ENCODE data around the gene SPAG7.

DNA sequence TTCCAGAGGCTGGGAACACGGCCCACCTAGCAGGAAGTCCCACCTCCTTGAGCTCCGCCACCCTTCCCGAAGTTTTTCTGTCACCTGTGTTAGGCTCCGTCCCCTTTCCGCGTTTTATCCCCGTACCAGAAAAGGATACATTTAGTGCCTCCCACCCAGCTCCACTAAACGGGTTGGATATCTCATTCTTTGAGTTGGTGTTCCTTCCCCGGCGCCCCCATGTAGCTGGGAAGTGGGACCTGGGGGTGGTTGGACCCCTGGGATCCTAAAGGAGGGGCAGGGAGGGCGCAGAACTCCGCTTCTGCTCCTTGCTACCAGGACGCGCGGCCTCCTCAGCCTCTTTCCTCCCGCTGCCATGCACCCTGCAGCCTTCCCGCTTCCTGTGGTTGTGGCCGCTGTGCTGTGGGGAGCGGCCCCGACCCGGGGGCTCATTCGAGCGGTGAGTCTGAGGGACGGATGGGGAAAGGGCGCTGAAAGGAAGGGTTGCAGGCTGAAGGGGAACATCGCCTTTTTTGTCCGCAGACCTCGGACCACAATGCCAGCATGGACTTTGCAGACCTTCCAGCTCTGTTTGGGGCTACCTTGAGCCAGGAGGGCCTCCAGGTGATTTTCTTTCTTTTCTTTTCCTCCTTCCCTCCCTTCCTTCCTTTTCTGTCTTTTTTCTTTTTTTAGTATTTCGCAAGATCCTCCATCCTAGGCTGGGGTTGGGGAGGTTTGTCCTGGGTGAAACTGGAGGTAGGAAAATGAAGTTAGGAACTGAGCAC lies 26.9 kb downstream of the SPAG7 start:
- TF ChIP-seq EZH2 (IDR thresholded peaks at IDR 0.05; ENCODE audit: borderline replicate concordance) (no peak), EZH2phosphoT487 (IDR thresholded peaks at IDR 0.05; ENCODE audit: low read depth, severe bottlenecking, unreplicated experiment) (no peak)
- TF ChIP-seq, protein P1, sequence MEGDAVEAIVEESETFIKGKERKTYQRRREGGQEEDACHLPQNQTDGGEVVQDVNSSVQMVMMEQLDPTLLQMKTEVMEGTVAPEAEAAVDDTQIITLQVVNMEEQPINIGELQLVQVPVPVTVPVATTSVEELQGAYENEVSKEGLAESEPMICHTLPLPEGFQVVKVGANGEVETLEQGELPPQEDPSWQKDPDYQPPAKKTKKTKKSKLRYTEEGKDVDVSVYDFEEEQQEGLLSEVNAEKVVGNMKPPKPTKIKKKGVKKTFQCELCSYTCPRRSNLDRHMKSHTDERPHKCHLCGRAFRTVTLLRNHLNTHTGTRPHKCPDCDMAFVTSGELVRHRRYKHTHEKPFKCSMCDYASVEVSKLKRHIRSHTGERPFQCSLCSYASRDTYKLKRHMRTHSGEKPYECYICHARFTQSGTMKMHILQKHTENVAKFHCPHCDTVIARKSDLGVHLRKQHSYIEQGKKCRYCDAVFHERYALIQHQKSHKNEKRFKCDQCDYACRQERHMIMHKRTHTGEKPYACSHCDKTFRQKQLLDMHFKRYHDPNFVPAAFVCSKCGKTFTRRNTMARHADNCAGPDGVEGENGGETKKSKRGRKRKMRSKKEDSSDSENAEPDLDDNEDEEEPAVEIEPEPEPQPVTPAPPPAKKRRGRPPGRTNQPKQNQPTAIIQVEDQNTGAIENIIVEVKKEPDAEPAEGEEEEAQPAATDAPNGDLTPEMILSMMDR (IDR thresholded peaks at IDR 0.05; ENCODE audit: poor library complexity): no peak
